ENCODE data around the gene NTN4.

Gene NTN4

GRCh38 chr12:95699579-95699978 is 91.0 kb downstream of the NTN4 start:
- no peak for DNase-seq (ENCODE audit: low read depth)
- H3K4me3 ChIP-seq (ENCODE audit: low read length), result no peak overlapping the region
- TF ChIP-seq CTCF (IDR thresholded peaks at IDR 0.05; ENCODE audit: insufficient read depth, low read depth, low read length, missing control alignments), result no peak

GRCh38 chr12:95694136-95694535 is 96.4 kb downstream of the NTN4 start:
- DNase-seq (ENCODE audit: low read depth), result peak; percentile 40
- no peak for TF ChIP-seq CTCF (IDR thresholded peaks at IDR 0.05; ENCODE audit: insufficient read depth, low read depth, low read length, missing control alignments)
- H3K4me3 ChIP-seq (ENCODE audit: low read length), result no peak overlapping the region

GRCh38 chr12:95693689-95694088 is 96.9 kb downstream of the NTN4 start:
- no peak for DNase-seq (ENCODE audit: low read depth)
- no peak overlapping the region for H3K4me3 ChIP-seq (ENCODE audit: low read length)
- TF ChIP-seq CTCF (IDR thresholded peaks at IDR 0.05; ENCODE audit: insufficient read depth, low read depth, low read length, missing control alignments), result no peak

GRCh38 chr12:95690861-95691635 is 99.5 kb downstream of the NTN4 start:
- DNase-seq (ENCODE audit: low read depth), result no peak
- H3K4me3 ChIP-seq (ENCODE audit: low read length), result no peak overlapping the region
- no peak for TF ChIP-seq CTCF (IDR thresholded peaks at IDR 0.05; ENCODE audit: insufficient read depth, low read depth, low read length, missing control alignments)

GRCh38 chr12:95687937-95688336 is 102.6 kb downstream of the NTN4 start:
- no peak for TF ChIP-seq CTCF (IDR thresholded peaks at IDR 0.05; ENCODE audit: insufficient read depth, low read depth, low read length, missing control alignments)
- DNase-seq (ENCODE audit: low read depth), result peak; percentile 33
- no peak overlapping the region for H3K4me3 ChIP-seq (ENCODE audit: low read length)

- no peak for TF ChIP-seq CTCF (IDR thresholded peaks at IDR 0.05; ENCODE audit: insufficient read depth, low read depth, low read length, missing control alignments)
Observed at GRCh38 chr12:95683418-95683817, 107.1 kb downstream of the NTN4 start.

GRCh38 chr12:95681210-95681765 is 109.3 kb downstream of the NTN4 start:
- DNase-seq (ENCODE audit: low read depth), result no peak
- H3K4me3 ChIP-seq (ENCODE audit: low read length), result no peak overlapping the region

More at GRCh38 chr12:95683418-95683817, 107.1 kb downstream of the NTN4 start:
- no peak for DNase-seq (ENCODE audit: low read depth)
- no peak overlapping the region for H3K4me3 ChIP-seq (ENCODE audit: low read length)

More at GRCh38 chr12:95681210-95681765, 109.3 kb downstream of the NTN4 start:
- no peak for TF ChIP-seq CTCF (IDR thresholded peaks at IDR 0.05; ENCODE audit: insufficient read depth, low read depth, low read length, missing control alignments)

Data from epithelial cell of esophagus (primary cell).